H1 (cell line): Measurements from ENCODE around the gene JMJD8. TPM values are rescaled to one million over a fixed set of nuclear protein-coding genes. Genes with fewer than 3 reads are reported as not detected.

ENCODE experiments used
- CTCF ChIA-PET: fragments of 300-600 bp; sonication (Branson Sonifier 250); formaldehyde crosslinking; loops from one replicate; lab custom pipeline; 2021; ENCODE audit not compliant: partially characterized antibody; lab: Charles Lee
- POLR2A ChIA-PET: fragments of 300-600 bp; sonication (Branson Sonifier 250); formaldehyde crosslinking; loops from one replicate; lab custom pipeline; 2021; ENCODE audit warnings: inconsistent platforms; ENCODE audit not compliant: partially characterized antibody; lab: Charles Lee
- DNase-seq, 2 experiments: peaks; one replicate each; pipeline versions ENCODE4 v3.0.0 to v3.0.0-alpha.2; 2010 to 2022; ENCODE audit warnings: low spot score in 2 of 2, low read depth in 1 of 2, mixed read lengths in 1 of 2
- FAIRE-seq: peaks from 2 replicates; lab custom pipeline; 2011; peaks lifted over from hg19 to GRCh38; lab: Jason Lieb, UNC
- H2AFZ ChIP-seq: 2 replicates; pipeline ENCODE4 v1.8.1; 2012; ENCODE audit warnings: low read length, inconsistent platforms
- H2AK5ac ChIP-seq: 2 replicates; pipeline ENCODE4 v1.6.1; 2013; ENCODE audit warnings: low read depth, low read length
- H2BK120ac ChIP-seq: replicated peaks from 2 replicates; pipeline ENCODE3; 2013; ENCODE audit warnings: low read depth, low read length, inconsistent platforms
- H2BK12ac ChIP-seq: 2 replicates; pipeline ENCODE4 v1.6.1; 2013; ENCODE audit warnings: low read depth, low read length
- H2BK15ac ChIP-seq: 2 replicates; pipeline ENCODE4 v1.6.1; 2013; ENCODE audit warnings: low read length
- H2BK20ac ChIP-seq: 2 replicates; pipeline ENCODE4 v1.6.1; 2013; ENCODE audit warnings: low read length
- H2BK5ac ChIP-seq: 2 replicates; pipeline ENCODE4 v1.6.1; 2013; ENCODE audit warnings: low read depth, low read length
- H3K14ac ChIP-seq: 2 replicates; pipeline ENCODE4 v1.6.1; 2013; ENCODE audit warnings: inconsistent platforms; ENCODE audit not compliant: insufficient read length
- H3K18ac ChIP-seq: 2 replicates; pipeline ENCODE4 v1.6.1; 2013; ENCODE audit warnings: low read length; ENCODE audit errors: extremely low read depth
- H3K23ac ChIP-seq: 2 replicates; pipeline ENCODE4 v1.6.1; 2013; ENCODE audit warnings: inconsistent platforms; ENCODE audit not compliant: insufficient read length
- H3K23me2 ChIP-seq: 2 replicates; pipeline ENCODE4 v1.6.1; 2013; ENCODE audit warnings: low read depth, low read length
- H3K27ac ChIP-seq: 2 replicates; pipeline ENCODE4 v1.6.1; 2011; ENCODE audit warnings: low read depth, low read length, inconsistent platforms
- H3K27me3 ChIP-seq, 4 experiments: replicated peaks in 1 of 4; 1 replicate in 1 of 4; 2 replicates in 3 of 4; pipeline versions ENCODE4 v1.6.1 to v1.8.1; 2011 to 2013; ENCODE audit warnings: low read length in 3 of 4, mild to moderate bottlenecking in 3 of 4, inconsistent platforms in 2 of 4, mixed read lengths in 2 of 4, moderate library complexity in 1 of 4; ENCODE audit not compliant: control insufficient read depth in 3 of 4, insufficient read depth in 3 of 4; ENCODE audit errors: extremely low read depth in 1 of 4
- H3K36me3 ChIP-seq, 4 experiments: 2 replicates each; pipeline versions ENCODE4 v1.6.1 to v1.8.1; 2011 to 2013; ENCODE audit warnings: mild to moderate bottlenecking in 4 of 4, low read length in 3 of 4, moderate library complexity in 2 of 4, control low read depth in 1 of 4, inconsistent platforms in 1 of 4; ENCODE audit not compliant: insufficient read depth in 4 of 4, control insufficient read depth in 2 of 4
- H3K4ac ChIP-seq: replicated peaks from 2 replicates; pipeline ENCODE3; 2013; ENCODE audit warnings: low read length, low read depth, mixed read lengths, inconsistent platforms; ENCODE audit not compliant: insufficient read length
- H3K4me1 ChIP-seq, 4 experiments: replicated peaks in 1 of 4; 1 replicate in 1 of 4; 2 replicates in 3 of 4; pipeline versions ENCODE4 v1.6.1 to v1.8.1; 2011 to 2013; ENCODE audit warnings: low read length in 3 of 4, inconsistent platforms in 2 of 4, mixed read lengths in 1 of 4; ENCODE audit not compliant: insufficient read depth in 4 of 4, control insufficient read depth in 3 of 4
- H3K4me2 ChIP-seq, 2 experiments: 2 replicates each; pipeline versions ENCODE4 v1.6.1 to v1.8.1; 2011 to 2013; ENCODE audit warnings: low read depth in 2 of 2, low read length in 2 of 2, control low read depth in 1 of 2, inconsistent platforms in 1 of 2, mild to moderate bottlenecking in 1 of 2; ENCODE audit not compliant: insufficient read depth in 1 of 2
- H3K4me3 ChIP-seq, 4 experiments: fragments of 200-600, 300-600 bp in 1 of 4; sonication (generic), shearing (Covaris generic), sonication (Bioruptor Twin) in 1 of 4; 2 replicates each; pipeline versions ENCODE4 v1.5.1 to v1.8.1; 2011 to 2016; ENCODE audit warnings: low read length in 4 of 4, low read depth in 3 of 4, control low read depth in 2 of 4, inconsistent platforms in 2 of 4, mild to moderate bottlenecking in 2 of 4, mixed read lengths in 1 of 4, moderate library complexity in 1 of 4; ENCODE audit not compliant: insufficient read depth in 2 of 4; ENCODE audit errors: extremely low read depth in 1 of 4
- H3K56ac ChIP-seq: replicated peaks from 2 replicates; pipeline ENCODE3; 2013; ENCODE audit warnings: low read depth, mild to moderate bottlenecking, mixed read lengths, low read length, inconsistent platforms; ENCODE audit not compliant: insufficient read length
- H3K79me1 ChIP-seq: 2 replicates; pipeline ENCODE4 v1.6.1; 2013; ENCODE audit warnings: low read depth, low read length, control low read depth
- H3K79me2 ChIP-seq, 2 experiments: 2 replicates each; pipeline versions ENCODE4 v1.6.1 to v1.8.1; 2012 to 2013; ENCODE audit warnings: low read length in 2 of 2, mild to moderate bottlenecking in 2 of 2, inconsistent platforms in 1 of 2; ENCODE audit not compliant: insufficient read depth in 2 of 2, control insufficient read depth in 1 of 2
- H3K9ac ChIP-seq, 4 experiments: replicated peaks in 1 of 4; 1 replicate in 1 of 4; 2 replicates in 3 of 4; pipeline versions ENCODE4 v1.6.1 to v1.8.1; 2011 to 2013; ENCODE audit warnings: low read depth in 3 of 4, low read length in 3 of 4, control low read depth in 2 of 4, mild to moderate bottlenecking in 2 of 4, moderate library complexity in 2 of 4, inconsistent platforms in 1 of 4; ENCODE audit errors: extremely low read depth in 1 of 4
- H3K9me3 ChIP-seq, 2 experiments: 2 replicates each; pipeline versions ENCODE4 v1.6.1 to v1.8.1; 2012 to 2013; ENCODE audit warnings: mild to moderate bottlenecking in 2 of 2, moderate library complexity in 2 of 2, control low read depth in 1 of 2, inconsistent platforms in 1 of 2, low read depth in 1 of 2, low read length in 1 of 2, mixed read lengths in 1 of 2; ENCODE audit not compliant: insufficient read depth in 2 of 2
- H4K20me1 ChIP-seq, 2 experiments: replicated peaks in 1 of 2; 2 replicates each; pipeline versions ENCODE3 to v1.8.1; 2011 to 2013; ENCODE audit warnings: inconsistent platforms in 2 of 2, low read length in 2 of 2, mild to moderate bottlenecking in 1 of 2; ENCODE audit not compliant: insufficient read depth in 2 of 2, control insufficient read depth in 1 of 2
- H4K5ac ChIP-seq: 2 replicates; pipeline ENCODE4 v1.6.1; 2013; ENCODE audit warnings: low read length, low read depth, mixed read lengths, inconsistent platforms; ENCODE audit not compliant: insufficient read length
- H4K8ac ChIP-seq: 2 replicates; pipeline ENCODE4 v1.8.0; 2013; ENCODE audit warnings: mild to moderate bottlenecking, moderate library complexity, low read length, inconsistent platforms; ENCODE audit not compliant: insufficient read depth; ENCODE audit errors: extremely low read depth
- H4K91ac ChIP-seq: replicated peaks from 2 replicates; pipeline ENCODE3; 2013; ENCODE audit warnings: low read length, mixed read lengths, inconsistent platforms; ENCODE audit not compliant: insufficient read length
- HDAC2 ChIP-seq, 2 experiments: fragments of 300-600 bp in 1 of 2; sonication (generic) in 1 of 2; IDR thresholded peaks; 2 replicates each; pipeline ENCODE4 v1.6.1; 2011 to 2012; ENCODE audit warnings: low read depth in 2 of 2, low read length in 2 of 2, mild to moderate bottlenecking in 2 of 2, moderate library complexity in 2 of 2, borderline replicate concordance in 1 of 2, inconsistent platforms in 1 of 2
- KDM1A ChIP-seq: fragments of 200-600, 300-600 bp; sonication (generic); IDR thresholded peaks from 2 replicates; pipeline ENCODE4 v1.7.1; 2016; ENCODE audit warnings: mild to moderate bottlenecking, low read length, borderline replicate concordance
- POU5F1 ChIP-seq: IDR thresholded peaks from 2 replicates; pipeline ENCODE4 v1.6.1; 2011; ENCODE audit warnings: low read depth, mild to moderate bottlenecking, low read length, moderate library complexity
- RFX5 ChIP-seq: IDR thresholded peaks from 2 replicates; pipeline ENCODE4 v1.6.1; 2011; ENCODE audit warnings: low read depth, low read length, improper control_type of control experiment, borderline replicate concordance
- RXRA ChIP-seq: IDR thresholded peaks from 2 replicates; pipeline ENCODE4 v1.6.1; 2011; ENCODE audit warnings: low read depth, mild to moderate bottlenecking, low read length, moderate library complexity; ENCODE audit not compliant: insufficient read depth
- SP2 ChIP-seq: IDR thresholded peaks from 2 replicates; pipeline ENCODE4 v1.6.1; 2012; ENCODE audit warnings: mild to moderate bottlenecking, low read length, inconsistent platforms
- TCF12 ChIP-seq: IDR thresholded peaks from 2 replicates; pipeline ENCODE4 v1.6.1; 2011; ENCODE audit warnings: low read depth, mild to moderate bottlenecking, low read length
- WGBS, 2 experiments: shearing (Covaris generic) in 1 of 2; methylation state at CpG; one replicate each; pipeline versions ENCODE4 v1.1.6 to v1.1.7; 2013 to 2015; ENCODE audit warnings: low lambda C conversion rate in 2 of 2, mixed read lengths in 2 of 2, inconsistent platforms in 1 of 2, low coverage in 1 of 2, missing lambda C conversion rate in 1 of 2; ENCODE audit not compliant: insufficient replicate concordance in 2 of 2, insufficient coverage in 1 of 2, insufficient read length in 1 of 2; ENCODE audit errors: extremely low coverage in 1 of 2, missing lambda C conversion rate in 1 of 2; 5-methylcytosine and 5-hydroxymethylcytosine counted together
- polyA plus RNA-seq, 7 experiments: library from polyadenylated mRNA; depleted of rRNA in 3 of 7; stranded (reverse) in 5 of 7; unstranded in 2 of 7; fragments of >200 nt in 5 of 7; fragments of 200-250 nt in 2 of 7; gene quantifications; 1 replicate in 5 of 7; 2 replicates in 1 of 7; 4 replicates in 1 of 7; pipeline versions ENCODE4 v1.2.1 to v1.2.3, GENCODE V29; 2011 to 2013; ENCODE audit warnings: missing spikeins in 2 of 7, mixed read lengths in 2 of 7
- total RNA-seq: library from RNA; stranded (reverse); fragmentation: NEBNext Ultra II Directional; extraction: Animal tissue kit (Norgen Biotek cat#: 25700); gene quantifications from 2 replicates; pipeline ENCODE4 v1.2.1, GENCODE V29; 2021
- TF ChIP-seq, protein P1 (sequence below): IDR thresholded peaks from 2 replicates; pipeline ENCODE4 v1.6.1; 2011; ENCODE audit warnings: low read length, improper control_type of control experiment
- TF ChIP-seq, protein P2 (sequence below): IDR thresholded peaks from 2 replicates; pipeline ENCODE4 v1.6.1; 2012; ENCODE audit warnings: inconsistent platforms

Gene JMJD8
- total and polyA plus RNA-seq, 2 of the 8 experiments (the other 6 are each of a cell fraction or from before 2014, with no cell fraction given): 46.4 to 87.4 TPM

GRCh38 chr16:721765-722540, 37.8 kb upstream of the JMJD8 start:
- Histone ChIP-seq H3K79me2 (no peaks in the 10 kb centered on the region), H2BK5ac (no peak overlapping the region; the same call in none of the 2 replicates), H3K18ac (no peak overlapping the region; the same call in none of the 2 replicates), H4K20me1 (peaks cover 4 to 20% of the 10 kb centered on the region in 2 experiments), H3K4me2 (peak overlapping the region in 1 of 2 experiments; percentile 83; a peak in 1 of 4 replicates), H2AK5ac (no peak overlapping the region), H3K79me1 (no peaks in the 10 kb centered on the region), H3K9ac (no peak overlapping the region), H4K8ac (peak overlapping the region; percentile 57; the same call in 1 of the 2 replicates), H4K91ac (no peak overlapping the region), H4K5ac (no peak overlapping the region), H3K14ac (no peak overlapping the region), H3K23ac (no peak overlapping the region), H3K4me1 (peaks cover 0 to 20% (median 15%) of the 10 kb centered on the region in 4 experiments; a peak in 5 of 7 replicates), H3K4ac (peak overlapping the region; percentile 69), H3K4me3 (peak overlapping the region in 1 of 4 experiments; percentile 77; a peak in 2 of 8 replicates), H2BK20ac (no peak overlapping the region), H3K56ac (no peak overlapping the region), H2BK15ac (no peak overlapping the region), H3K27ac (no peak overlapping the region), H2BK12ac (no peak overlapping the region), H3K9me3 (no peaks in the 10 kb centered on the region; a peak in 1 of 4 replicates), H3K36me3 (peaks cover 0 to 6% (median 0%) of the 10 kb centered on the region in 4 experiments; a peak in 1 of 8 replicates), H3K27me3 (peaks cover 0 to 20% (median 4%) of the 10 kb centered on the region in 4 experiments; a peak in 4 of 7 replicates), H2BK120ac (no peak overlapping the region), H3K23me2 (peaks cover 14% of the 10 kb centered on the region; the same call in 1 of the 2 replicates), H2AFZ (no peak overlapping the region)
- ChIA-PET CTCF (interaction anchor here (1.1 to 35.8 kb wide), 4 partner anchors 5 to 63 kb away, joined by 3 to 977 read pairs (median 700); partner anchors contain the start of genes ANTKMT, CCDC78, CHTF18 and CIAO3), POLR2A (interaction anchor here (0.6 to 23.0 kb wide), 28 partner anchors 5 to 610 kb away, joined by 3 to 353 read pairs (median 5); partner anchors contain the start of genes ANTKMT, CCDC78, CHTF18 and GNG13)
- no peak for FAIRE-seq
- WGBS, 2 experiments: 95% methylated on average over 43 of the region's 51 CpGs; no CpG with 5 or more reads in 1 of the 2 experiments
- no peak for DNase-seq
- TF ChIP-seq HDAC2 (IDR thresholded peaks at IDR 0.05; ENCODE audit: borderline replicate concordance in 1 of 2, low read depth in 2 of 2, low read length in 2 of 2) (no peak), POU5F1 (no peak), SP2 (no peak), RFX5 (no peak), KDM1A (no peak), RXRA (no peak), TCF12 (no peak)
- TF ChIP-seq, protein P1, sequence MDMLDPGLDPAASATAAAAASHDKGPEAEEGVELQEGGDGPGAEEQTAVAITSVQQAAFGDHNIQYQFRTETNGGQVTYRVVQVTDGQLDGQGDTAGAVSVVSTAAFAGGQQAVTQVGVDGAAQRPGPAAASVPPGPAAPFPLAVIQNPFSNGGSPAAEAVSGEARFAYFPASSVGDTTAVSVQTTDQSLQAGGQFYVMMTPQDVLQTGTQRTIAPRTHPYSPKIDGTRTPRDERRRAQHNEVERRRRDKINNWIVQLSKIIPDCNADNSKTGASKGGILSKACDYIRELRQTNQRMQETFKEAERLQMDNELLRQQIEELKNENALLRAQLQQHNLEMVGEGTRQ: no peak
- TF ChIP-seq, protein P2, sequence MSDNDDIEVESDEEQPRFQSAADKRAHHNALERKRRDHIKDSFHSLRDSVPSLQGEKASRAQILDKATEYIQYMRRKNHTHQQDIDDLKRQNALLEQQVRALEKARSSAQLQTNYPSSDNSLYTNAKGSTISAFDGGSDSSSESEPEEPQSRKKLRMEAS: no peak
